HG02840 (cell line): ENCODE data around the gene SHC2.

Experiments used
- ATAC-seq: cut with Tn5 transposase; IDR thresholded peaks from one replicate; pipeline ENCODE4 v1.9.1; 2021; ENCODE audit warnings: mild to moderate bottlenecking, moderate library complexity, moderate number of reproducible peaks; ENCODE audit not compliant: unreplicated experiment, low FRiP score

The SHC2 gene

DNA sequence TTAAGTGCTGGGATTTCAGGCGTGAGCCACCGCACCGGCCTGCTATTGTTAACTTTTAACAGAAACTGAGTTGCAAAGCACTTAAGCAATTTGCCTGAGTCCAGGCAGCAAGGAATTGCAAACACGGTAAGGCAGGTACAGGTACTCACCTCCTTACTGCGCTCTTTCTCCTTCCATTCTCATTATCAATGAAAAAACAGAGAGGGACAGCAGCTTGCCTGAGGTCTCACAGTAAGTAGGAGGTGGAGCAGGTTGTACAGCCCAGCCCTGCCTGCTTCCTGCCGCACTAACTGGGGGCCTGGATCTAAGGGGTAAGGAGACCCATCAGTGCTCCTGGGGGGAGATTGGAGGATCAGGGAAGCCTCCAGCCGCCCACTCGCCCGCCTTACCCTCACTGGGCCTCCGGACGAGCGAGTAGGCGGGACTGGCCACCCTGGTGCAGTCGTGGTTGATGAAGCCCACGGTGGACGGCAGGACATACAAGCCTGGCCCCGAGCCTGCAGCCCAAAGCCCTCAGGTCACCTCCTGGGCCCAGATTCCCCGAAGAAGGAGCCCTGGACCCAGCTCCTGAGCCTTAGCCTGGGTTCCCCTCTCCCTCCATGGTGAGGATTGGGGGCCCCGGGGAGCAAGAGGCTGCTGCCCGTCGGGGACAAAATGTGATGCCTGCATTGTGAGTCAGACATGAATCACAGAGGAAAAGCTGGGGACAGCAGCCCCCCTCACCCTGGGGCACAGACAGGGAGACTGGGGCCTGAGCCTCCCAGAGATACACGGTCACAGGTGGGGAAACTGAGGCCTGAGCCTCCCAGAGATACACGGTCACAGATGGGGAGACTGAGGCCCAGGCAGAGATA is 11.4 kb upstream of the SHC2 start:
- no peak for ATAC-seq

DNA sequence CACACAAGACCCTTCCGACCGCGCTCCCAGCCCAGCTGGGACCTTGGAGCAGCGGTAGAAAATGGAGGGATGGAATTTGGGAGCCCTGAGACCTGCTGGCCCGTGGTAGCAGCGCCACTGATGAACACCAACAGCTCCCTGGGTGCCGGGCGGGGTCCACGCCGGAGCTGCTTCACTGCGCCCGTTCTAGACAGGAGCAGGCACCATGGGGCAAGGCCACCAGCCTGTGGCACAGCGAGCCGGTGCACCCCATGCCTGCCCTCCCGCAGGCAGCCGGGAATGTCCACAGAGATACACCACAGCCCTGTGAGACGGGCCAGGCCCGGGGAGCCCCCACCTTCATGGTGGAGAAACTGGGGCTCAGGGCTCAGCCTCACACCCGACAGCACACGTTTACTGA is 9.9 kb upstream of the SHC2 start:
- ATAC-seq, result no peak

DNA sequence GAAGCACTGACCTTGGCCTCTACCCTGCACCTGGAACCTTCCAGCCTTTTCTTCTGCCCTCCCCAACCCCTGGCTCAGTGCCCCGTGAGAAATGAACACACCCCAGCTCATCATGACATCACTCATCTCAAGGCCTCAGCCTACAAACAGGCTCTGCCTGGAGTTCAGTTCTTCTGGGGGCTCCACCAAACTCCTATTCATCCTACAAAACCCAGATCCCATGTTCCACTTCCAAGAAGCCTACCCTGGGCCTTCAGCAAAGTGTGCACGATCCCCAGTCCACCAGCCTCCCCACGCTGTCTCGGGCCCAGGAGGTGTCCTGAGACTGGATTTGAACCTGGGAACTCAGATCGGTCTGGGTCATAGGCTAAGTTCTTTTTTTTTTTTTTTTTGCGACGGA is 9.0 kb upstream of the SHC2 start:
- no peak for ATAC-seq

DNA sequence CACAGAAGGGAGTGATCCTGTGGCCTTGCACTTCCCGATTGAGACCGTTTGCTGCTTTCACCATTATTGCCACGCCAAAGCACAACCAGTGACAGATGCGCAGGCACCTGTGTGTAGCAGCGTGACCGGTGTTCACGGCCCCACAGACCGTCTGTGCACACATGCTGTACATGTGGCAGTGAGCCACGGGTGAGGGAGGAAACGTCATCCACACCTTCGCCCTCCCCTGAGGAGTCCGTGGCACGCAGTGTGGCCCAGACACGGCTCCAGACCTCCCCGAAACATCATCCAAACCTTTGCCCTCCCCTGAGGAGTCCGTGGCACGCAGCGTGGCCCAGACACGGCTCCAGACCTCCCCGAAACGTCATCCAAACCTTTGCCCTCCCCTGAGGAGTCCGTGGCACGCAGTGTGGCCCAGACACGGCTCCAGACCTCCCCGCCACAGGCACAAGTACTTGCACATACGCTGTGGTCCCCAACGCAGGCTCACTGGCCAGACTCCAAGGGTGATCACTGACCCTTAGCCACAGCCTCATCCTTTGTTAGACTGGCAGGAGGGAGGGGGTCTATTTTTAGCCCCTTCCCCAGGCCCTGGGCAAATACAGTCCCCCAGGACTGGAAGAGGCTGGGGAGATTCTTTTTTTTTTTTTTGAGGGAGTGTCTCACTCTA is 7.9 kb upstream of the SHC2 start:
- no peak for ATAC-seq

DNA sequence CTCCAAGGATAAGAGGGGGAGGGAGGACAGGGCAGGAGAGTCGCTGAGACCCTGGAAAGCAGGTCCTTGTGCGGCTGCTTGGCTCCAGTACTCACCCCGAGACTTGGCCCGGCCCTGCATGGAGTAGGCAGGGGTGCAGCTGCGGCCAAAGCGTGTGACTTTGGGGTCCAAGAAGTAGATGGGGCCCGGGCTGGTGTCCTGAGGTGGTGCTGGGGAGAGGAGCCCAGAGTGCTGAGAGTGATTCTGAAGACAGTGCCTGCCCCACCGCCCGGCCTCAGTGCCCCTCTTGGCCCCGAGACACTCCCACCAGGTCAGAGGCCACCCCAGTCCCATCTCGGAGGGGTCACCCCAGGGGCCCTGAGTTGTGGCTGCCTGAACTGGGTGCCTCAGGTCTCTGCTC is 6.7 kb upstream of the SHC2 start:
- ATAC-seq, result no peak

DNA sequence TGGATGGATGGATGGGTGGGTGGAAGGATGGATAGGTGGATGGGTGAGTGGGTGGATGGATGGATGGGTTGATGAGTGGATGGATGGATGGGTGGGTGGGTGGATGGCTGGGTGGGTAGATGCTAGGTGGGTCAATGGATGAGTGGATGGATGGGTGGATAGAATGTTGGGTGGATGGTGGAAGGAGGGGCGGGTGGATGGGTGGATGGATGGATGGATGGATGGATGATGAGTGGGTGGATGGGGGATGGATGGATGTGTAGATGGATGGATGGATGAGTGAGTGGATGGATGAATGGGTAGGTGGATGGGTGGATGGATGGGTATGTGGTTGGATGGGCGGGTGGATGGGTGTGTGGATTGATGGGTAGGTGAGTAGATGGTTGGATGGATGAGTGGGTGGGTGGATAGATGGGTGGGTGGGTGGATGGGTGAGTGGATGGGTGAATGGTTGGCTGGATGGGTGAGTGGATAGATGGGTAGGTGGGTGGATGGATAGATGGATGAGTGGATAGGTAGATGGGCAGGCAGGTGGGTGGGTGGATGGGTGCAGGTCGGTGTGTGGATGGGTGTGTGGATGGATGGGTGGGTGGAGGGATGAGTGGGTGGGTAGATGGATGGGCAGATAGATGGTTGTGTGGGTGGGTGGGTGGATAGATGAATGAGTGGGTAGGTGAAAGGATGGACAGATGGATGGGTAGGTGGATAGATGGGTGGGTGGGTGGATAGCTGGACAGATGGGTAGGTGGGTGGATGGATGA is 4.4 kb upstream of the SHC2 start:
- no peak for ATAC-seq

DNA sequence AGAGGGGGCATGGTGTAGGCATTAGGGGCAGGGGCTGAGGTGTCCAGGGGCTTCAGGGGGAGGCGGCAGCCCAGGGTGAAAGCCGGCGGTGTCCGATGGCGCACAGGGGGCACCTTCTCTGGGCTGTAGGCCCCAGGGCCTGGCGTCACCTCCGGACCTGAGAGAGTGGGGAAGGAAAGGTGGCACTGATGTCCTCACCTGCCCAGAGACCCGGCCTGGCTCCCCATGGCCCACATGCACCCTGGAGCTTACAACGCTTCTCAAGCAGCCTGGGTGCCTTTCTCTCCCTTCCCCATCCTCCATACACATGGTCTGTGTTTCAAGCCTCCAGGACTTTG is 3.3 kb upstream of the SHC2 start:
- no peak for ATAC-seq

DNA sequence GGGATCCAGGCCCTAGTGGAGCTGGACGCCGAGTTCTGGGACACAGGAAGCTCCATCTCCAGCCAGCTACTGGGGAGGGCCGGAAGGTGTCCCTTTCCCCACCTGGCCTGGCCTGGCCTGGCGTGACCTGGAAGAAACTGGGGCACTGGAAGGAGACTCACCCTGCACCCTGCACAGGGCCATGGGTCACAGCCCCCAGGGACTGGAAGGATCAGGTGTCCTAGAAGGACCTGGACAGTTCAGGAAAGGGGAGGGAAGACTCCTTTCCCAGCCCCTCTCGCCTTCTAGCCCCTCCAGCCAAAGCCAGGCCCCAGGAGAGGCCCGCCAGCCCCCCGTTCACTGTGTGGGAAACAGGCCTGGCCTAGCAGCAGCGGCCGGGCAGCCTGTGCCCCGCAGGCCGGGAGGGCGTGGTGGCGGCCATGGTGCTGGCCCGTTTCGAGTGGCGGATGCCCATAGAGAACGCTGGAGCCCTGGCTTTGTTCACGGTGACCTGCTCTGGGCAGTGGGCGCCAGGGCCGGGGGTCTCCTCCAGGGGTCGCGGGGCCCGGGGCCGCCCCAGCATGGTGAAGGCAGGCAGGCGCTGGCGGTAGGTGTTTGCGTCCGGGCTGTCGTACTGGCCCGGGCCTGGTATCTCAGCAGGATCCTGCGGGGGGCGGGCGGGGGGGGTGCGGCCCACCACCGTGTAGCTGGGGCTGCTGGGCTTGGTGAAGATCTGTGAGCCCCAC is 2.8 kb upstream of the SHC2 start:
- no peak for ATAC-seq

DNA sequence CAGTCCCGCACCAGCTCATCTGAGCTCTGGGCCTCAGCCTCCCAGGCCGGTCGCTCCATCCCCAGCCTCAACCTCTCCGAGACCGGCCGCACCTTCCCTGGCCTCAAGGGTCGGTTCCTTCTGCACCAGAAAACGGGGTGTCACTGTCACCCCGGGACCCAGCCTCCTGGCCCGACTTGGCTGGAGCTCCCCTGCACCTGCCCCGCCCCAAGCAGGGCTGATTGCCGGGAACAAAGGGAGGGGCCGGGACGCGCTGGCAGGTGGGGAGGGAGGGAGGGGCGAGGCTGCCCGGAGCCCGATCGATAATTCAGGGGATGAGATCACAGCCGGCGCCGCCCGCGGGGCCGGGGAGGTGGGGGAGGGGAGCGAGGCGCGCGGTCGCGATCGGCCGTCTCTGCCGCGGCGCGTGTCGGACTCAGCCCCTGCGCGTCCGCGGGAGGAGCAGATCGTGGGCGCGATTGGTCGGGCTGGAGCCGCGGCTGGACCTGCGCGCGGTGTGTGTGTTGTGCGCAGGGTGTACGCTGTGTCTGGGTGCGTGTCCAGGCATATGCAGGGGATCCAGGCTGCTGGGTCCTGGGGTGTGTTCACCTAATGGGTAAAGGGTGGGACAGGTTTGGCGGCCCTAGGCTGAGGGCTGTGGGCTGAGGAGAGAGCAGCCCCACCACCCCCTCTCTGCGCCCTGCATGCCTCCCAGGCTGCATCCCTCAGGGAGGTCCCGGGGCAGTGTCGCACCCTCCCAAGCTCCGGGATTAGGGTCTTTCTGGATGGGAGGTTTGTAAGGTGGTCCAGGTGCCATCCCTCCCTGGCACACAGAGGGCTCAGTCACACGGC is 1.1 kb upstream of the SHC2 start:
- no peak for ATAC-seq

DNA sequence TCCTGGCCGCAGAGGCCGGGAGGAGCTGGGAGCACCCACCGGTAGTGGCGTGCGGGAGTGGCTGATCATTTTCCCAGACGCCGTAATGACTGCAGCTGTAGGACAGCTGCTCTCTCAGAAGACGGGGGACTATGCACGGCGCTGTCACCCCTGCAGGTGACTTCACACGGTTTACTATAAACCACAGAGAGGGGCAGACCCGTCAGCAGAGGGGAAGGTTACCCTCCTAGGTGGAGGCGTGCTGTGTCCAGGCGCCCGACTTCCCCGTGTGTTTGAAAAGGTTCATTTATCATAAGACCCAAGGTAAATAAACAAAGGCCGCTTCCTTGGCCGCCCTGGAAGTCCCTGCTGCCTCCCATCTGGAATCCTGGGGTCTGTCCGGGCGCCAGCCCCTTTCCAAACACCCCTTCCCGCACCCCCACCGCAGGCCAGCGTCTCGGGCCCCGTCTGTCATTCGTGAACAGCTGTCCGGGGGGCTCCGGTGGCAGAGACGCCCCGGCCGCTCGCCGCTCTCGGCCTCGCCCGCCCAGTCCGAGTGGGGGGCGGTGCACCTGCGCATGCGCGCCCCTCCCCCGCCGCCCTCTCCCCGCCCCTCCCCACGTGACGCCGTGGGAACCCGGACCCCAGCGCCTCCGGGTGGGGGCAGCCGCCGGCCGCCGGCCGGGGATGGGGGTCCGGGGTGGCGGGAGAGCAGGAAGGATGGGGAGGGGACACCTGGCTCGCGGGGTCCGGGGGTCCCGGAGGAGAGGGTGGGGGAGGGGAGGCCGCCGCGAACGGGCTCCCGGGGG is 915 bp downstream of the SHC2 start:
- no peak for ATAC-seq

DNA sequence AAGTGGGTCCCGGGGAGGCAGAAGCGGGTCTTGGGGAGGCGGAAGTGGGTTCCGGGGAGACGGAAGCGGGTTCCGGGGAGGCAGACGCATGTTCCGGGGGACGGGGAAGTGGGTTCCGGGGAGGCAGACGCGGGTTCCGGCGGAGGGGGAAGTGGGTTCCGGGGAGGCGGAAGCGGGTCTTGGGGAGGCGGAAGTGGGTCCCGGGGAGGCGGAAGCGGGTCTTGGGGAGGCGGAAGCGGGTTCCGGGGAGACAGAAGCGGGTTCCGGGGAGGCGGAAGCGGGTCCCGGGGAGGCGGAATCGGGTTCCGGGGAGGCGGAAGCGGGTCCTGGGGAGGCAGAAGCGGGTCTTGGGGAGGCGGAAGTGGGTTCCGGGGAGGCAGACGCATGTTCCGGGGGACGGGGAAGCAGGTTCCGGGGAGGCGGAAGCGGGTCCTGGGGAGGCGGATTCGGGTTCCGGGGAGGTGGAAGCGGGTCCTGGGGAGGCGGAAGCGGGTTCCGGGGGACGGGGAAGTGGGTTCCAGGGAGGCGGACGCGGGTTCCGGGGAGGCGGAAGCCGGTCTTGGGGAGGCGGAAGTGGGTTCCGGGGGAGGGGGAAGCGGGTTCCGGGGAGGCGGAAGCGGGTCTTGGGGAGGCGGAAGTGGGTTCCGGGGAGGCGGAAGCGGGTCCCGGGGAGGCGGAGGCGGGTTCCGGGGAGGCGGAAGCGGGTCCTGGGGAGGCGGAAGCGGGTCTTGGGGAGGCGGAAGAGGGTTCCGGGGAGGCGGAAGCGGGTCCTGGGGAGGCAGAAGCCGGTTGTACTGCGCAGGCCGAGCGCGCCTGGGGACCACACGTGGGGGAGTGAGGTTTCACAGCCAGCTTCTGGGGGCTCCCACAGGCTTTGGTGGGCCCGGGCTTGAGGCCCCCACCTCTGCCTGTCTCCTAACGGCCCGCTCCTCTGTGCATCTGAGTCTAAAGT is 2.5 kb downstream of the SHC2 start:
- ATAC-seq, result no peak

DNA sequence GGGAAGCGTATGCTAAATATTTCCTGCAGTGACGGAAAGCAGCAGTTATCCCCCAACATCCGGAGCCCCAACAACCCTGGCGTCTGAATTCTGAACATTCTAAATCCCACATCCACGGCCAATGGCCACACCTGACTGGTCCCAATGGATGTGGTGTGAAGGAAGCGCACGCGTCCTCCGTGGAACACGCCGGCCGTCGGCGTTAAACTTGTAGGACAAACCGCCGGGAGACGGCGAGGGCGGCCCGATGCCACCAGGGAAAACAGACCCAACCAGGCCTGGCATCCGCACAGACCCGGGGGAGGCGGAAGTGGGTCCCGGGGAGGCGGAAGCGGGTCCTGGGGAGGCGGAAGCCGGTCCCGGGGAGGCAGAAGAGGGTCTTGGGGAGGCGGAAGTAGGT is 3.2 kb downstream of the SHC2 start:
- ATAC-seq, result no peak

DNA sequence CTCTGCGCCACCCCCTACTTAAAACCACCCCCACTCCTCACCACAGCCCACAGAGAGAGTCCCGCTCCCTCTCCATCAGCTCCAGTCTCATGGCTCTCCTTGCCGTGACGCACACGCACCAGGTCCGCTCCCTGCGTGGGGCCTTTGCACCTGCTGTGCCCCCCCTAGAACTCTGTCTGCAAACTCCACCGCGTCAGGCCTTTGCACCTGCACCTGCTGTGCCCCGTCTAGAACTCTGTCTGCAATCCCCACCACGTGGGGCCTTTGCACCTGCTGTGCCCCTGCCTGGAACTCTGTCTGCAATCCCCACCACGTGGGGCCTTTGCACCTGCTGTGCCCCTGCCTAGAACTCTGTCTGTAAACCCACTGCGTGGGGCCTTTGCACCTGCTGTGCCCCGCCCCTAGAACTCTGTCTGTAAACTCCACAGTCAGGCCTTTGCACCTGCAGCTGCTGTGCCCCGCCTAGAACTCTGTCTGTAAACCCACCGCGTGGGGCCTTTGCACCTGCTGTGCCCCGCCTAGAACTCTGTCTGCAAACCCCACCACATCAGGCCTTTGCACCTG is 4.2 kb downstream of the SHC2 start:
- ATAC-seq, result no peak

DNA sequence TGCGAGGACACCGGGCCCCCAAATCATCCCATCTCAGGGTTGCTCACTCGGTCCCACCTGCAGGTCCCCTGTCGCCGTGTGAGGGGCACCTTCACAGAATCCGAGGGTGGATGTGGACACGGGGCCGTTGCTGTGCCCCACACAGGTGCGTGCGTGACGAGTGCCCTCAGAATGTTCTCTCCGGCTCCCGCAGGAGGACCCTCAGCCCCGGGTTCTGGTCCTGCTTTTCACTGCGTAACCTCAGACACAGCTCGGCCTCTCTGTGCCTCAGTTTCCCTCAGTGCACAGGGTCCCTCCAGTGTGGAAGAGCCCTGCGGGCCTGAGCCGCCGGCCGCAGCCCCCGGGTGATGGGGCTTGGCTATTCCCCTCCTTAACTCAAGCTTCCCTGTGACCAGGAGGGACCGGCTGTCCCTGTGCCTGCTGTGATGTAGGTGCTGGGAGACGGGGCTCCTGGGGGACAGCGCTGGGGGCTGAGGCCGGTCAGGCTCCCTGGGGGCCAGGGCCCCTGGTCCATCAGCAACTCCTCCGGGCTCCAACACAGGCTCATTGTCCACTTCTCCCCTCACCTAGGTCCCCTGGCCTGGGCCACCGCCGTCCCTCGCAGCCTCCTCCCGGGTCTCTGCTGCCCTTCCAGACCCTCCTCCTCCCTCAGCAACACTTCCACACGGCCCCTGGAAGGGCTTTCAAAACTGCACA is 4.8 kb downstream of the SHC2 start:
- ATAC-seq, result no peak

DNA sequence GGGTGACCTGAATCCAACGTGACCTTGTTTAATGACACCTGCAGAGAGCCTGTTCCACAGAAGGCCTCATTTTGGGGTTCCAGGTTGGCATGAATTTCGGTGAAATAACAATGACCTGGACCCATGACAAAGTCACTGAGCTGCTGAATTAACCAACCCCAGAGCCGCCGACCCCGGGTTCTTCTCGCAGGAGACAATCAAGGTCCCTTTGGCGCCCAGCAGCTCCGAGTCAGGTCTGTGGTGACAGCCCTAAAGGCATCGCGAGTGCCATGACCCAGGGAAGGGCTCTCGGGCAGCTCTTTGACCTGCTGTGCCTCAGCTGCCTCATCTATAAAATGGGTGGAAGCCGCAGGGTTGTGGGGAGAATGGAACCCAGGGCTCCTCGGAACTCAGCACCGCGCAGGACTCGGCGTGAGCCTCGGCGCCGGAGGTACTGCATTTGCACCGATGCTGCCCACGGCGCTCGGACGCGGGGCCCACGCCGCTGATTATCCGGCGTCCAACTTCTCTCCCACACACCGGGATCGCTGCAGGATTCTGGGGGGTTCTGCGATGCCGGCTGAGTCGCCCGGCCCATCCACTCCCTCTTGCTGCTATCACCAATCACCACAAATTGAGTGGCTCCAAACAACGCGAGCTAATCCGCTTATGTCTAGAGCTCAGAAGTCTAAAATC is 5.7 kb downstream of the SHC2 start:
- ATAC-seq, result no peak

DNA sequence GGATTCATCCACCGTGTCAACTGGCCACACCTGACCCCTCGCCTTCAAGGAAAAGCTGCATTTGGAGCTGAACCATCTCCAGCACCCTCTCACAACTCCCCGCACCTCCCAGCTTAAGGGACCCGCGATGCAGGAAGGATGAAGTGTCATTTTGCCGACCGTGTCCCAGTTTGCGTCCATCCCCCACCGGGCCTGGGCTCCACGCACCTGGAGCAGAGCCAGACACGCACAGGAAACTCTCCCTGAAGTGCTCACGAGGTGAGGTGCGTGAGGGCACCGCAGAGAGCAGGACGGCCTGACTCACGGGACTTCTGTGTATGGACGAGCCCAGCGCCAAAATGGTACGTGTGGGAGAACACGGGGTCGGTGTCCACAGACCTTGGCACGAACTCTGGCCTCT is 7.2 kb downstream of the SHC2 start:
- ATAC-seq, result no peak

DNA sequence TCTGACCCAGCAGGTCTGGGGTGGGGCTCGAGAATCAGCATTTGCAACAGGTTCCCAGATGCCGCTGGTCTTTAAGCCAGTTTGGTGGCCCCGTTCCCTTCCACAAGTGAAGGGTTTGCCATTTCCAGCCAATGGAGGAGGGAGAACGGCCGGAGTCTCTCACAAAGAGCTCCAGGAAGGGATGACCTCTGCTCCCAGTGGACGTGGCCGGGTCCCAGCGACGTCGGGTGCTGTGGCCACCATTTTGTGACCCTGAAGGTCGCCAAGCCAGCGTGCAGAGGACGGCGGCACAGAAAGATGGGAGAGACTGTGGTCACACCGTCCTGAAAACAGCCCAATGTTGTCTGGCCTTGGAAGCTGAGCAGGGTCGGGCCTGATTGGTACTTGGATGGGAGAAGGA is 8.0 kb downstream of the SHC2 start:
- ATAC-seq, result no peak
